Lower leg skin (tissue), 4 donors: Measurements from ENCODE around the gene CLDN9. TPM values are rescaled to one million over a fixed set of nuclear protein-coding genes. Genes with fewer than 3 reads are reported as not detected.

Experiments used
- DNase-seq, 2 donors: peaks; one replicate each; pipeline ENCODE4 v3.0.0-alpha.2; 2019; ENCODE audit warnings: low spot score in 2 of 2
- H3K4me3 ChIP-seq: fragments of 200-600 bp; sonication (generic); 2 replicates; pipeline ENCODE4 v1.5.1; 2017; ENCODE audit warnings: mild to moderate bottlenecking, low read depth; ENCODE audit not compliant: poor library complexity, severe bottlenecking
- POLR2A ChIP-seq, 2 donors: fragments of 450-650 bp; IDR thresholded peaks; one replicate each; pipeline ENCODE4 v1.6.1; 2016 to 2017; ENCODE audit warnings: antibody characterized with exemption in 2 of 2, mild to moderate bottlenecking in 1 of 2, moderate library complexity in 1 of 2
- WGBS, 2 donors: methylation state at CpG; one replicate each; pipeline ENCODE4 v1.1.5; 2018; 5-methylcytosine and 5-hydroxymethylcytosine counted together
- intact Hi-C: fragments of 100-400 bp; cut with DNase I; formaldehyde crosslinking; loops from one replicate; pipeline ENCODE4 v1.15.0; 2023; ENCODE audit warnings: low total_unique reads
- total RNA-seq, 4 donors: library from RNA; depleted of rRNA; stranded (reverse); fragments of >200 nt; gene quantifications; one replicate each; pipeline ENCODE4 v1.1.0, GENCODE V29; 2016
- TF ChIP-seq, protein P1 (sequence below), 3 donors: fragments of 450-650 bp; IDR thresholded peaks; one replicate each; pipeline ENCODE4 v1.5.1; 2016; ENCODE audit warnings: antibody characterized with exemption in 3 of 3, mild to moderate bottlenecking in 3 of 3, moderate library complexity in 2 of 3

Gene CLDN9
- total RNA-seq, 4 donors from 2014 or later: 0.15 to 0.23 TPM; not detected in 2

DNA sequence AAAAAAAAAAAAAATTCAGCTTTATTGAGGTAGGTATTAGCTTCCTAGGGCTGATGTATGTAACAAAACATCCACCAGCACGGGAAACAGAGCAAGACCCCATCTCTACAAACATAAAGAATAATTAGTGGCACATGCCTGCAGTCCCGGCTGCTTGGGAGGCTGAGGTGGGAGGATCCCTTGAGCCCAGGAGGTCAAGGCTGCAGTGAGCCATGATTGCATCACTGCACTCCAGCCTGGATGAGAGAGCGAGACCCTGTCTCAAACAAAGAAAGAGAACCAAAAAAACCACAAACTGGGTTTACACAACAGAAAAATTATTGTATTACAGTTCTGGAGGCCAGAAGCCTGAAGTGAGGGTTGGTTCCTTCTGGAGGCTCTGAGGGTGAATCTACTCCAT lies 29.7 kb downstream of the CLDN9 start:
- 81 to 89% methylated on average over 3 of the region's 3 CpGs for WGBS, 2 donors
- no peak overlapping the region for H3K4me3 ChIP-seq
- no peak for DNase-seq
- intact Hi-C loops: no loop called here
- TF ChIP-seq, protein P1, sequence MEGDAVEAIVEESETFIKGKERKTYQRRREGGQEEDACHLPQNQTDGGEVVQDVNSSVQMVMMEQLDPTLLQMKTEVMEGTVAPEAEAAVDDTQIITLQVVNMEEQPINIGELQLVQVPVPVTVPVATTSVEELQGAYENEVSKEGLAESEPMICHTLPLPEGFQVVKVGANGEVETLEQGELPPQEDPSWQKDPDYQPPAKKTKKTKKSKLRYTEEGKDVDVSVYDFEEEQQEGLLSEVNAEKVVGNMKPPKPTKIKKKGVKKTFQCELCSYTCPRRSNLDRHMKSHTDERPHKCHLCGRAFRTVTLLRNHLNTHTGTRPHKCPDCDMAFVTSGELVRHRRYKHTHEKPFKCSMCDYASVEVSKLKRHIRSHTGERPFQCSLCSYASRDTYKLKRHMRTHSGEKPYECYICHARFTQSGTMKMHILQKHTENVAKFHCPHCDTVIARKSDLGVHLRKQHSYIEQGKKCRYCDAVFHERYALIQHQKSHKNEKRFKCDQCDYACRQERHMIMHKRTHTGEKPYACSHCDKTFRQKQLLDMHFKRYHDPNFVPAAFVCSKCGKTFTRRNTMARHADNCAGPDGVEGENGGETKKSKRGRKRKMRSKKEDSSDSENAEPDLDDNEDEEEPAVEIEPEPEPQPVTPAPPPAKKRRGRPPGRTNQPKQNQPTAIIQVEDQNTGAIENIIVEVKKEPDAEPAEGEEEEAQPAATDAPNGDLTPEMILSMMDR (IDR thresholded peaks at IDR 0.05): no peak
- no peak for TF ChIP-seq POLR2A (IDR thresholded peaks at IDR 0.05)

GRCh38 chr16:3044708-3045107 lies 32.0 kb downstream of the CLDN9 start:
- no peak for DNase-seq
- TF ChIP-seq POLR2A (IDR thresholded peaks at IDR 0.05): no peak
- TF ChIP-seq, protein P1 (IDR thresholded peaks at IDR 0.05): no peak
- intact Hi-C loops: no loop called here
- 88 to 92% methylated on average over 6 of the region's 6 CpGs for WGBS, 2 donors
- H3K4me3 ChIP-seq: no peak overlapping the region

- peak within 1 kb of the TSS; percentile 8 for H3K4me3 ChIP-seq
- no peak for DNase-seq
- TF ChIP-seq POLR2A (IDR thresholded peaks at IDR 0.05): no peak
- TF ChIP-seq, protein P1 (IDR thresholded peaks at IDR 0.05): no peak
- 0 to 1% methylated on average over 43 to 46 of the region's 86 CpGs for WGBS, 2 donors
- intact Hi-C loops: no loop called here
Measured at GRCh38 chr16:3045758-3046640, 33.3 kb downstream of the CLDN9 start, which contains the start of gene MMP25. MMP25 (plus strand) TSS chr16:3046561; CDS start chr16:3046918, 357 bp downstream.

GRCh38 chr16:3046641-3047386 lies 34.1 kb downstream of the CLDN9 start:
- no peak for DNase-seq
- H3K4me3 ChIP-seq: no peak overlapping the region
- TF ChIP-seq, protein P1 (IDR thresholded peaks at IDR 0.05): no peak
- no peak for TF ChIP-seq POLR2A (IDR thresholded peaks at IDR 0.05)
- 1 to 2% methylated on average over 35 to 42 of the region's 54 CpGs for WGBS, 2 donors
- intact Hi-C loops: no loop called here

GRCh38 chr16:3047387-3047720 lies 34.6 kb downstream of the CLDN9 start:
- TF ChIP-seq POLR2A (IDR thresholded peaks at IDR 0.05): no peak
- TF ChIP-seq, protein P1 (IDR thresholded peaks at IDR 0.05): no peak
- 18 to 21% methylated on average over 12 to 13 of the region's 13 CpGs for WGBS, 2 donors
- intact Hi-C loops: no loop called here
- no peak overlapping the region for H3K4me3 ChIP-seq
- no peak for DNase-seq
